SK-N-SH treated with all-trans-retinoic acid at 6 μM for 48 hours (cell line): ENCODE results near the gene CFAP20DC.
A peak's percentile ranks its signal among the peaks of the same experiment; 100 is the strongest.

Source experiments
- ATAC-seq: fragments of 200-7000 bp; cut with Tn5 transposase; 3 replicates; pipeline ENCODE4 v1.9.1; 2020; ENCODE audit warnings: mild to moderate bottlenecking, moderate library complexity
- ARNTL ChIP-seq: fragments of 450-650 bp; formaldehyde crosslinking; IDR thresholded peaks from 2 replicates; pipeline ENCODE4 v1.5.0; 2020; ENCODE audit warnings: low read depth, mild to moderate bottlenecking, moderate library complexity, borderline replicate concordance
- BACH2 ChIP-seq: fragments of 250-450 bp; sonication (Bioruptor Pico); IDR thresholded peaks from 2 replicates; pipeline ENCODE4 v1.9.0; 2021; ENCODE audit warnings: mild to moderate bottlenecking, borderline replicate concordance
- CSDC2 ChIP-seq: fragments of 250-450 bp; sonication (Bioruptor Pico); IDR thresholded peaks from 2 replicates; pipeline ENCODE4 v1.5.0; 2020; ENCODE audit warnings: mild to moderate bottlenecking, moderate library complexity
- GLIS3 ChIP-seq: fragments of 250-450 bp; sonication (Bioruptor Pico); IDR thresholded peaks from 2 replicates; pipeline ENCODE4 v1.5.0; 2020; ENCODE audit warnings: mild to moderate bottlenecking, moderate library complexity
- ISL1 ChIP-seq: fragments of 250-450 bp; sonication (Bioruptor Pico); IDR thresholded peaks from 2 replicates; pipeline ENCODE4 v2.1.2; 2022; ENCODE audit warnings: mild to moderate bottlenecking, moderate library complexity
- PPARA ChIP-seq: fragments of 250-450 bp; sonication (Bioruptor Pico); IDR thresholded peaks from 2 replicates; pipeline ENCODE4 v1.5.0; 2020; ENCODE audit warnings: mild to moderate bottlenecking, borderline replicate concordance
- RARB ChIP-seq: fragments of 250-450 bp; sonication (Bioruptor Pico); IDR thresholded peaks from 2 replicates; pipeline ENCODE4 v1.8.0; 2021; ENCODE audit warnings: mild to moderate bottlenecking, moderate library complexity
- SNAI2 ChIP-seq: fragments of 250-450 bp; sonication (Bioruptor Pico); IDR thresholded peaks from 2 replicates; pipeline ENCODE4 v1.5.0; 2020; ENCODE audit warnings: mild to moderate bottlenecking, moderate library complexity
- ZC3H10 ChIP-seq: fragments of 250-450 bp; sonication (Bioruptor Pico); IDR thresholded peaks from 2 replicates; pipeline ENCODE4 v1.5.1; 2021; ENCODE audit warnings: mild to moderate bottlenecking, moderate library complexity
- ZFP3 ChIP-seq: fragments of 250-450 bp; sonication (Bioruptor Pico); IDR thresholded peaks from 2 replicates; pipeline ENCODE4 v1.5.0; 2020; ENCODE audit warnings: mild to moderate bottlenecking, moderate library complexity
- ZFP30 ChIP-seq: fragments of 450-650 bp; formaldehyde crosslinking; IDR thresholded peaks from 2 replicates; pipeline ENCODE4 v1.5.0; 2022; ENCODE audit warnings: mild to moderate bottlenecking, moderate library complexity
- ZNF565 ChIP-seq: fragments of 450-650 bp; formaldehyde crosslinking; conservative IDR thresholded peaks from 2 replicates; pipeline ENCODE4 v1.5.0; 2020; ENCODE audit warnings: low read depth, mild to moderate bottlenecking, moderate library complexity
- ZNF70 ChIP-seq: fragments of 450-650 bp; formaldehyde crosslinking; IDR thresholded peaks from 2 replicates; pipeline ENCODE4 v1.5.0; 2020; ENCODE audit warnings: mild to moderate bottlenecking, moderate library complexity
- ZNF8 ChIP-seq: fragments of 450-650 bp; formaldehyde crosslinking; IDR thresholded peaks from 2 replicates; pipeline ENCODE4 v1.5.0; 2020; ENCODE audit warnings: mild to moderate bottlenecking, moderate library complexity
- TF ChIP-seq, protein P1 (sequence below): fragments of 250-450 bp; sonication (Bioruptor Pico); IDR thresholded peaks from 2 replicates; pipeline ENCODE4 v1.8.0; 2021; ENCODE audit warnings: low read depth, mild to moderate bottlenecking, moderate library complexity, borderline replicate concordance
- TF ChIP-seq, protein P2 (sequence below): fragments of 250-450 bp; sonication (Bioruptor Pico); IDR thresholded peaks from 2 replicates; pipeline ENCODE4 v1.8.0; 2020; ENCODE audit warnings: mild to moderate bottlenecking, moderate library complexity, borderline replicate concordance
- TF ChIP-seq, protein P3 (sequence below): fragments of 250-450 bp; sonication (Bioruptor Pico); IDR thresholded peaks from 2 replicates; pipeline ENCODE4 v1.5.1; 2020; ENCODE audit warnings: low read depth, mild to moderate bottlenecking, moderate library complexity
- TF ChIP-seq, protein P4 (sequence below): fragments of 250-450 bp; sonication (Bioruptor Pico); IDR thresholded peaks from 2 replicates; pipeline ENCODE4 v1.5.0; 2020; ENCODE audit warnings: mild to moderate bottlenecking, moderate library complexity
- TF ChIP-seq, protein P5 (sequence below): fragments of 250-450 bp; sonication (Bioruptor Pico); IDR thresholded peaks from 2 replicates; pipeline ENCODE4 v1.5.1; 2021; ENCODE audit warnings: mild to moderate bottlenecking, moderate library complexity

CFAP20DC gene

DNA sequence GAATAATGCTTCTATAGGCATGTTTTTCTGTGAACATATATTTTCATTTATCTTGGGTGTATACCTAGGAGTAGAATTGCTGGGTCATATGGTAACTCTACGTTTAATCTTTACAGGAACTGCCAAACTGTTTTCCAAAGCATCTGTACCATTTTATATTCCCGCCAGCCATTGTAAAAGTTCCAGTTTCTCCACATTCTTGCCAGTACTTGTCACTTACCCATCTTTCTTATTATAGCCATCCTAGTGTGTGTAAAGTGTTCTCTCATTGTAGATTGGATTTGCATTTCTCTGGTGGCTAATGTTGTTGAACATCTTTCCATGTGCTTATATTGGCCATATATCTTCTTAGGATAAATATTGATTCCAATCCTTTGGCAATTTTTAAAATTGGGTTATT, 31.2 kb upstream of the CFAP20DC start (continued):
- TF ChIP-seq, protein P1, sequence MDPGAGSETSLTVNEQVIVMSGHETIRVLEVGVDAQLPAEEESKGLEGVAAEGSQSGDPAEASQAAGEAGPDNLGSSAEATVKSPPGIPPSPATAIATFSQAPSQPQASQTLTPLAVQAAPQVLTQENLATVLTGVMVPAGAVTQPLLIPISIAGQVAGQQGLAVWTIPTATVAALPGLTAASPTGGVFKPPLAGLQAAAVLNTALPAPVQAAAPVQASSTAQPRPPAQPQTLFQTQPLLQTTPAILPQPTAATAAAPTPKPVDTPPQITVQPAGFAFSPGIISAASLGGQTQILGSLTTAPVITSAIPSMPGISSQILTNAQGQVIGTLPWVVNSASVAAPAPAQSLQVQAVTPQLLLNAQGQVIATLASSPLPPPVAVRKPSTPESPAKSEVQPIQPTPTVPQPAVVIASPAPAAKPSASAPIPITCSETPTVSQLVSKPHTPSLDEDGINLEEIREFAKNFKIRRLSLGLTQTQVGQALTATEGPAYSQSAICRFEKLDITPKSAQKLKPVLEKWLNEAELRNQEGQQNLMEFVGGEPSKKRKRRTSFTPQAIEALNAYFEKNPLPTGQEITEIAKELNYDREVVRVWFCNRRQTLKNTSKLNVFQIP (CRISPR knock-in tag): no peak
- TF ChIP-seq ZNF70 (CRISPR knock-in tag): no peak
- TF ChIP-seq ARNTL: no peak
- TF ChIP-seq ZFP3 (CRISPR knock-in tag): no peak
- TF ChIP-seq PPARA (CRISPR knock-in tag): no peak
- TF ChIP-seq, protein P2, sequence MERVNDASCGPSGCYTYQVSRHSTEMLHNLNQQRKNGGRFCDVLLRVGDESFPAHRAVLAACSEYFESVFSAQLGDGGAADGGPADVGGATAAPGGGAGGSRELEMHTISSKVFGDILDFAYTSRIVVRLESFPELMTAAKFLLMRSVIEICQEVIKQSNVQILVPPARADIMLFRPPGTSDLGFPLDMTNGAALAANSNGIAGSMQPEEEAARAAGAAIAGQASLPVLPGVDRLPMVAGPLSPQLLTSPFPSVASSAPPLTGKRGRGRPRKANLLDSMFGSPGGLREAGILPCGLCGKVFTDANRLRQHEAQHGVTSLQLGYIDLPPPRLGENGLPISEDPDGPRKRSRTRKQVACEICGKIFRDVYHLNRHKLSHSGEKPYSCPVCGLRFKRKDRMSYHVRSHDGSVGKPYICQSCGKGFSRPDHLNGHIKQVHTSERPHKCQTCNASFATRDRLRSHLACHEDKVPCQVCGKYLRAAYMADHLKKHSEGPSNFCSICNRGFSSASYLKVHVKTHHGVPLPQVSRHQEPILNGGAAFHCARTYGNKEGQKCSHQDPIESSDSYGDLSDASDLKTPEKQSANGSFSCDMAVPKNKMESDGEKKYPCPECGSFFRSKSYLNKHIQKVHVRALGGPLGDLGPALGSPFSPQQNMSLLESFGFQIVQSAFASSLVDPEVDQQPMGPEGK (CRISPR knock-in tag): no peak
- TF ChIP-seq, all 23 proteins: peak for 0

DNA sequence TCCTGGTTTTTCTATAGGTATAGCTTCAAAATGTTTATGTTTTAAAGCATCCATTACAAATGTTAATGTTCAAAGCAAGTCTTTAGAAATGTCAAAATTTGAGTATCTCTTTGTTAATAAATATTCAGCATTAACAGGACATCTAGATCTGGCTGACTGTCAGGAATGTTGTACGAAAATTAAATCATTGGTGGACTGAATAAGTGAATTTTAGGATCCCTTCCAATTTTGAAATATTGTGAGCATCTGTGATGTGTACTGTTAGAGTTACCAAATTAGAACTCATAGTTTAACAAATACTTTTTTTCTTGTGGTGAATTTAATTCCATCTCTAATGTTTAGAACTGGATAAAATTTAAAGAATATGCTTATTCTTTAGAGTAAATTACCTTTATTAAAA, 30.1 kb upstream of the CFAP20DC start:
- TF ChIP-seq, protein P3, sequence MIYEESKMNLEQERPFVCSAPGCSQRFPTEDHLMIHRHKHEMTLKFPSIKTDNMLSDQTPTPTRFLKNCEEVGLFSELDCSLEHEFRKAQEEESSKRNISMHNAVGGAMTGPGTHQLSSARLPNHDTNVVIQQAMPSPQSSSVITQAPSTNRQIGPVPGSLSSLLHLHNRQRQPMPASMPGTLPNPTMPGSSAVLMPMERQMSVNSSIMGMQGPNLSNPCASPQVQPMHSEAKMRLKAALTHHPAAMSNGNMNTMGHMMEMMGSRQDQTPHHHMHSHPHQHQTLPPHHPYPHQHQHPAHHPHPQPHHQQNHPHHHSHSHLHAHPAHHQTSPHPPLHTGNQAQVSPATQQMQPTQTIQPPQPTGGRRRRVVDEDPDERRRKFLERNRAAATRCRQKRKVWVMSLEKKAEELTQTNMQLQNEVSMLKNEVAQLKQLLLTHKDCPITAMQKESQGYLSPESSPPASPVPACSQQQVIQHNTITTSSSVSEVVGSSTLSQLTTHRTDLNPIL: no peak
- peak; percentile 96 for TF ChIP-seq ISL1 (CRISPR knock-in tag)
- peak; percentile 61; the same call in 2 of the 3 replicates for ATAC-seq

DNA sequence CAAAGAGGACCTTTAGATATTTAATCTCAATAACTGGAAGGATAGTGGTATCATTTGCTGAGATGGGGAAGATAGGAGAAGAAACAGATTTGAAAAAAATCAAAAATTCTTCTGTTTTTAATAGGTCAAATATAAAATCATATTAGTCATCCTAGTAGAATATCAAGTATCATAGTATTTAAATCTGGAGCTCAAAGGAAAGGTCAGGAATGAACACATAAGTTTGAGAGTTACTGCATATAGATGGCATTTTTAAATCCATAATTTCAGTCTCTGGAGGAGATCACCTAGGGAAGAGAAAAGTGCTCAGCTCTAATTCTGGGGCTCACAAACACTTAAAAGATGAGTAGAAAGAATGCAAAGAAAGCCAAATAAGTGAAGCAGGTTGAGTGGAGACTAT, 24.9 kb upstream of the CFAP20DC start:
- no peak for TF ChIP-seq GLIS3 (CRISPR knock-in tag)
- TF ChIP-seq, protein P4, sequence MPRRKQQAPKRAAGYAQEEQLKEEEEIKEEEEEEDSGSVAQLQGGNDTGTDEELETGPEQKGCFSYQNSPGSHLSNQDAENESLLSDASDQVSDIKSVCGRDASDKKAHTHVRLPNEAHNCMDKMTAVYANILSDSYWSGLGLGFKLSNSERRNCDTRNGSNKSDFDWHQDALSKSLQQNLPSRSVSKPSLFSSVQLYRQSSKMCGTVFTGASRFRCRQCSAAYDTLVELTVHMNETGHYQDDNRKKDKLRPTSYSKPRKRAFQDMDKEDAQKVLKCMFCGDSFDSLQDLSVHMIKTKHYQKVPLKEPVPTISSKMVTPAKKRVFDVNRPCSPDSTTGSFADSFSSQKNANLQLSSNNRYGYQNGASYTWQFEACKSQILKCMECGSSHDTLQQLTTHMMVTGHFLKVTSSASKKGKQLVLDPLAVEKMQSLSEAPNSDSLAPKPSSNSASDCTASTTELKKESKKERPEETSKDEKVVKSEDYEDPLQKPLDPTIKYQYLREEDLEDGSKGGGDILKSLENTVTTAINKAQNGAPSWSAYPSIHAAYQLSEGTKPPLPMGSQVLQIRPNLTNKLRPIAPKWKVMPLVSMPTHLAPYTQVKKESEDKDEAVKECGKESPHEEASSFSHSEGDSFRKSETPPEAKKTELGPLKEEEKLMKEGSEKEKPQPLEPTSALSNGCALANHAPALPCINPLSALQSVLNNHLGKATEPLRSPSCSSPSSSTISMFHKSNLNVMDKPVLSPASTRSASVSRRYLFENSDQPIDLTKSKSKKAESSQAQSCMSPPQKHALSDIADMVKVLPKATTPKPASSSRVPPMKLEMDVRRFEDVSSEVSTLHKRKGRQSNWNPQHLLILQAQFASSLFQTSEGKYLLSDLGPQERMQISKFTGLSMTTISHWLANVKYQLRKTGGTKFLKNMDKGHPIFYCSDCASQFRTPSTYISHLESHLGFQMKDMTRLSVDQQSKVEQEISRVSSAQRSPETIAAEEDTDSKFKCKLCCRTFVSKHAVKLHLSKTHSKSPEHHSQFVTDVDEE (CRISPR knock-in tag): no peak
- TF ChIP-seq ZNF8: no peak
- TF ChIP-seq, protein P1 (CRISPR knock-in tag): no peak
- TF ChIP-seq, all 23 proteins: peak for 0
- peak; percentile 51 for ATAC-seq

DNA sequence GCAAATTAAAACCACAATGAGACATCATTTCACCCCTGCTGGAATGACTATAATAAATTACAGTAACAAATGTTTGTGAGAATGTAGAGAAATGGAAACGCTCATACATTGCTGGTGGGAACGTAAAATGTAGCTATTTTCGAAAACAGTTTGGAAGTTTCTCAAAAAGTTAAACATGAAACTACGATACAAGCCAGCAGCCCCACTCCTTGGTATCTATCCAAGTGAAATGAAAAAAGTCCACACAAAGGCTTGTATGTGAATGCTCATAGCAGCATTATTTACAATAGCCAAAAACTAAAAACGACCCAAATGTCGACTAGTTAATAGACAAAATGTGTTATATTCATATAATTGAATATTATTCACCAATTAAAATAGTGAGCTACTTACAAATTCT, 22.9 kb upstream of the CFAP20DC start:
- ATAC-seq: no peak
- TF ChIP-seq ZFP30 (CRISPR knock-in tag) (no peak), SNAI2 (CRISPR knock-in tag) (no peak), PPARA (CRISPR knock-in tag) (no peak), BACH2 (CRISPR knock-in tag) (no peak), ISL1 (CRISPR knock-in tag) (no peak), ARNTL (no peak), ZNF565 (CRISPR knock-in tag) (no peak), RARB (CRISPR knock-in tag) (no peak), CSDC2 (CRISPR knock-in tag) (no peak), ZC3H10 (CRISPR knock-in tag) (no peak)
- TF ChIP-seq, protein P5, sequence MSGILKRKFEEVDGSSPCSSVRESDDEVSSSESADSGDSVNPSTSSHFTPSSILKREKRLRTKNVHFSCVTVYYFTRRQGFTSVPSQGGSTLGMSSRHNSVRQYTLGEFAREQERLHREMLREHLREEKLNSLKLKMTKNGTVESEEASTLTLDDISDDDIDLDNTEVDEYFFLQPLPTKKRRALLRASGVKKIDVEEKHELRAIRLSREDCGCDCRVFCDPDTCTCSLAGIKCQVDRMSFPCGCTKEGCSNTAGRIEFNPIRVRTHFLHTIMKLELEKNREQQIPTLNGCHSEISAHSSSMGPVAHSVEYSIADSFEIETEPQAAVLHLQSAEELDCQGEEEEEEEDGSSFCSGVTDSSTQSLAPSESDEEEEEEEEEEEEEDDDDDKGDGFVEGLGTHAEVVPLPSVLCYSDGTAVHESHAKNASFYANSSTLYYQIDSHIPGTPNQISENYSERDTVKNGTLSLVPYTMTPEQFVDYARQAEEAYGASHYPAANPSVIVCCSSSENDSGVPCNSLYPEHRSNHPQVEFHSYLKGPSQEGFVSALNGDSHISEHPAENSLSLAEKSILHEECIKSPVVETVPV (CRISPR knock-in tag): no peak
- TF ChIP-seq, protein P3: no peak
